SH-SY5Y (cell line): ENCODE data around the gene SCNN1B.

ENCODE experiments used
- GATA2 ChIP-seq: IDR thresholded peaks from 2 replicates; pipeline ENCODE4 v1.6.1; 2011; ENCODE audit warnings: mild to moderate bottlenecking, low read depth, low read length
- GATA3 ChIP-seq: IDR thresholded peaks from 2 replicates; pipeline ENCODE4 v1.6.1; 2011; ENCODE audit warnings: low read depth, mild to moderate bottlenecking, low read length, moderate library complexity

- TF ChIP-seq GATA2 (no peak), GATA3 (no peak)
Measured at GRCh38 chr16:23357761-23358290, 55.7 kb downstream of the SCNN1B start.
